ENCODE data around the gene LRGUK.

- TF ChIP-seq POLR2AphosphoS5 (IDR thresholded peaks at IDR 0.05) (no peak), CTCF (IDR thresholded peaks at IDR 0.05) (no peak), POLR2A (IDR thresholded peaks at IDR 0.05) (no peak)
Measured at GRCh38 chr7:134186027-134186426, 58.9 kb downstream of the LRGUK start.
